ENCODE results near the gene TMEM116. TPM values are rescaled to one million over a fixed set of nuclear protein-coding genes. Genes with fewer than 3 reads are reported as not detected.

The TMEM116 gene
- polyA plus RNA-seq, 1 donor (not counting 4 experiments of a cell fraction or from before 2014, with no cell fraction given): 7.7 TPM

DNA sequence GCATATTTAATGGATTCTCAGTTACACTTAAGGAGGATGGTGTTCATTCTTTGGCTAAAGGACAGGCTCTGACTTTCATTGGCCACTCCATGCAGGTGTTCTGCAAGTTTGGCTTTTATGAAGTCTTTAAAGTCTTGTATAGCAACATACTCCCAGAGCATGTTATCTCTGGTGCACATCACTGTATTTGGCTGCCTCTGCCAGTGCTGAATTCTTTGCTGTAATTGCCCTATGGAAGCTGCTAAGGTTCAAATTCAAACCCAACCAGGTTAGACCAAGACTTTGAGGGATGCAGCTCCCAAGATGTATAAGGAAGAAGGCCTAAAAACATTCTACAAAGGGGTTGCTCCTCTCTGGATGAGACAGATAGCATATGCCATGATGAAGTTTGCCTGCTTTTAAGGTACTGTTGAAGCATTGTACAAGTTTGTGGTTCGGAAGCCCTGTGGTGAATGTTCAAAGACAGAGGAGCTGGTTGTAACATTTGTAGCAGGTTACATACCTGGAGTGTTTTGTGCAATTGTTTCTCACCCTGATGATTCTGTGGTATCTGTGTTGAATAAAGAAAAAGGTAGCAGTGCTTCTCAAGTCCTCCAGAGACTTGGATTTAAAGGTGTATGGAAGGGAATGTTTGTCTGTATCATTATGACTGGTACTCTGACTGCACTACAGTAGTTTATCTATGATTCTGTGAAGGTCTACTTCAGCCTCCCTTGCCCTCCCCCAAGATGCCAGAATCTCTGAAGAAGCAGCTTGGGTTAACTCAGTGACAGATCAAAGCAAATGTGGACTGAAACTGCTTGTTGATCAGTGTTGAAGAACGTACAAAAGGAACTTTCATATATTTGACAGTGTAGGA, 19.4 kb downstream of the TMEM116 start:
- TF ChIP-seq, protein P1, sequence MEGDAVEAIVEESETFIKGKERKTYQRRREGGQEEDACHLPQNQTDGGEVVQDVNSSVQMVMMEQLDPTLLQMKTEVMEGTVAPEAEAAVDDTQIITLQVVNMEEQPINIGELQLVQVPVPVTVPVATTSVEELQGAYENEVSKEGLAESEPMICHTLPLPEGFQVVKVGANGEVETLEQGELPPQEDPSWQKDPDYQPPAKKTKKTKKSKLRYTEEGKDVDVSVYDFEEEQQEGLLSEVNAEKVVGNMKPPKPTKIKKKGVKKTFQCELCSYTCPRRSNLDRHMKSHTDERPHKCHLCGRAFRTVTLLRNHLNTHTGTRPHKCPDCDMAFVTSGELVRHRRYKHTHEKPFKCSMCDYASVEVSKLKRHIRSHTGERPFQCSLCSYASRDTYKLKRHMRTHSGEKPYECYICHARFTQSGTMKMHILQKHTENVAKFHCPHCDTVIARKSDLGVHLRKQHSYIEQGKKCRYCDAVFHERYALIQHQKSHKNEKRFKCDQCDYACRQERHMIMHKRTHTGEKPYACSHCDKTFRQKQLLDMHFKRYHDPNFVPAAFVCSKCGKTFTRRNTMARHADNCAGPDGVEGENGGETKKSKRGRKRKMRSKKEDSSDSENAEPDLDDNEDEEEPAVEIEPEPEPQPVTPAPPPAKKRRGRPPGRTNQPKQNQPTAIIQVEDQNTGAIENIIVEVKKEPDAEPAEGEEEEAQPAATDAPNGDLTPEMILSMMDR (optimal IDR thresholded peaks at IDR 0.05 in 1 of 3, IDR thresholded peaks at IDR 0.05 in 1 of 3, conservative IDR thresholded peaks at IDR 0.05 in 1 of 3; ENCODE audit: extremely low read depth in 1 of 3, insufficient read depth in 2 of 3, low read length in 3 of 3): no peak
- no peak for TF ChIP-seq EZH2 (IDR thresholded peaks at IDR 0.05; ENCODE audit: low read length)
- Histone ChIP-seq H3K9me3 (ENCODE audit: control insufficient read depth, low read depth, low read length) (no peaks in the 10 kb centered on the region), H3K36me3 (ENCODE audit: control insufficient read depth in 2 of 2, extremely low read depth in 1 of 2, insufficient read depth in 2 of 2, low read length in 2 of 2) (no peaks in the 10 kb centered on the region), H3K27me3 (ENCODE audit: control insufficient read depth, extremely low read depth, insufficient read depth, low read length) (no peaks in the 10 kb centered on the region), H3K79me2 (ENCODE audit: control insufficient read depth, insufficient read depth, low read length) (no peaks in the 10 kb centered on the region), H3K4me2 (ENCODE audit: control insufficient read depth, extremely low read depth, insufficient read depth, low read depth, low read length) (peak overlapping the region; percentile 69), H2AFZ (ENCODE audit: control insufficient read depth, low read length) (peak overlapping the region; percentile 29), H3K9me1 (ENCODE audit: control insufficient read depth, extremely low read depth, insufficient read depth, low read length) (no peaks in the 10 kb centered on the region), H4K20me1 (ENCODE audit: control insufficient read depth, extremely low read depth, insufficient read depth, low read length) (no peaks in the 10 kb centered on the region), H3K27ac (ENCODE audit: control insufficient read depth, insufficient read depth, low read length) (no peak overlapping the region), H3K4me1 (ENCODE audit: control insufficient read depth, extremely low read depth, insufficient read depth, low read length) (peaks cover 3% of the 10 kb centered on the region), H3K4me3 (ENCODE audit: control insufficient read depth in 2 of 3, extremely low read depth in 1 of 3, insufficient read depth in 2 of 3, low read depth in 1 of 3, low read length in 3 of 3) (no peak overlapping the region), H3K9ac (ENCODE audit: control insufficient read depth, extremely low read depth, insufficient read depth, low read length) (no peak overlapping the region)
- FAIRE-seq (peak; percentile 73), DNase-seq (ENCODE audit: low read depth, low spot score) (no peak)
- dilution Hi-C loops (cut with MboI; ENCODE audit: extremely low pct_ligation_motif_present, low sequenced_read_pairs): no loop called here

DNA sequence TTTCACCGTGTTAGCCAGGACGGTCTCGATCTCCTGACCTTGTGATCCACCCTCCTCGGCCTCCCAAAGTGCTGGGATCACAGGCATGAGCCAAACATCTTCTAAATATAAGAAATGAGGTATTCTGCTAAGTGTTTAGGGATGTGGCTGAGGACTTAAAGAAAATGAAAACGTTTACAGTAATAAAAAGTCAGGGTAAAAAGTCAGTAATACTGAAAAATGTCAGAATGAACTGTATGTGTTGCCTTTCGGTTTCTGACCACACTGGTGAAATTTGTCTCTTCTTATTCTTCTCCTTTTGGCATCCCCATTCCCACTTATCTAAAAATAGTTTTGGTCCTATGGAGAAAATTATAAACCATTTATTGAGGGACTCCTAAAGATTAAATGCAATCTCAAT, 20.5 kb downstream of the TMEM116 start:
- Histone ChIP-seq H3K9me1 (ENCODE audit: control insufficient read depth, extremely low read depth, insufficient read depth, low read length) (no peaks in the 10 kb centered on the region), H2AFZ (ENCODE audit: control insufficient read depth, low read length) (no peak overlapping the region), H4K20me1 (ENCODE audit: control insufficient read depth, extremely low read depth, insufficient read depth, low read length) (no peaks in the 10 kb centered on the region), H3K9me3 (ENCODE audit: control insufficient read depth, low read depth, low read length) (no peaks in the 10 kb centered on the region), H3K4me1 (ENCODE audit: control insufficient read depth, extremely low read depth, insufficient read depth, low read length) (peaks cover 3% of the 10 kb centered on the region), H3K79me2 (ENCODE audit: control insufficient read depth, insufficient read depth, low read length) (no peaks in the 10 kb centered on the region), H3K4me3 (ENCODE audit: control insufficient read depth in 2 of 3, extremely low read depth in 1 of 3, insufficient read depth in 2 of 3, low read depth in 1 of 3, low read length in 3 of 3) (no peak overlapping the region), H3K36me3 (ENCODE audit: control insufficient read depth in 2 of 2, extremely low read depth in 1 of 2, insufficient read depth in 2 of 2, low read length in 2 of 2) (no peaks in the 10 kb centered on the region), H3K9ac (ENCODE audit: control insufficient read depth, extremely low read depth, insufficient read depth, low read length) (no peak overlapping the region), H3K4me2 (ENCODE audit: control insufficient read depth, extremely low read depth, insufficient read depth, low read depth, low read length) (no peak overlapping the region), H3K27me3 (ENCODE audit: control insufficient read depth, extremely low read depth, insufficient read depth, low read length) (no peaks in the 10 kb centered on the region), H3K27ac (ENCODE audit: control insufficient read depth, insufficient read depth, low read length) (no peak overlapping the region)
- dilution Hi-C loops (cut with MboI; ENCODE audit: extremely low pct_ligation_motif_present, low sequenced_read_pairs): no loop called here
- TF ChIP-seq EZH2 (IDR thresholded peaks at IDR 0.05; ENCODE audit: low read length): no peak
- TF ChIP-seq, protein P1 (optimal IDR thresholded peaks at IDR 0.05 in 1 of 3, IDR thresholded peaks at IDR 0.05 in 1 of 3, conservative IDR thresholded peaks at IDR 0.05 in 1 of 3; ENCODE audit: extremely low read depth in 1 of 3, insufficient read depth in 2 of 3, low read length in 3 of 3): no peak
- FAIRE-seq (no peak), DNase-seq (ENCODE audit: low read depth, low spot score) (no peak)
